ENCODE measurements around the gene TENT4B.
"Not testable (repeated sequence)": the region's sequence is repeated elsewhere in the genome, so short reads cannot be mapped to it uniquely, and the experiment has no call there.

The TENT4B gene

GRCh38 chr16:50155925-50156324 lies 2.8 kb downstream of the TENT4B start:
- no peak for DNase-seq

- DNase-seq = no peak
Observed at GRCh38 chr16:50156590-50156989, 3.5 kb downstream of the TENT4B start.

- DNase-seq = no peak
Observed at GRCh38 chr16:50160495-50161164, 7.5 kb downstream of the TENT4B start.

GRCh38 chr16:50161950-50162349 lies 8.8 kb downstream of the TENT4B start:
- no peak for DNase-seq

- DNase-seq = no peak
Observed at GRCh38 chr16:50165473-50165872, 12.4 kb downstream of the TENT4B start.

GRCh38 chr16:50166511-50167500 lies 13.7 kb downstream of the TENT4B start:
- no peak for DNase-seq

GRCh38 chr16:50167556-50167955 lies 14.4 kb downstream of the TENT4B start:
- no peak for DNase-seq

GRCh38 chr16:50169555-50170096 lies 16.5 kb downstream of the TENT4B start:
- DNase-seq = no peak

- not testable (repeated sequence) for DNase-seq
Observed at GRCh38 chr16:50171773-50172172, 18.7 kb downstream of the TENT4B start.

GRCh38 chr16:50172195-50172922 lies 19.3 kb downstream of the TENT4B start:
- no peak for DNase-seq

GRCh38 chr16:50173316-50173715 lies 20.2 kb downstream of the TENT4B start:
- DNase-seq = no peak

GRCh38 chr16:50178491-50178941 lies 25.4 kb downstream of the TENT4B start:
- DNase-seq = no peak

GRCh38 chr16:50182441-50182840 lies 29.3 kb downstream of the TENT4B start:
- no peak for DNase-seq

- DNase-seq = no peak
Observed at GRCh38 chr16:50183316-50183715, 30.2 kb downstream of the TENT4B start.

GRCh38 chr16:50185005-50185505 lies 31.9 kb downstream of the TENT4B start:
- DNase-seq = no peak

- DNase-seq = no peak
Observed at GRCh38 chr16:50188619-50189136, 35.6 kb downstream of the TENT4B start.

- no peak for DNase-seq
Observed at GRCh38 chr16:50190292-50190691, 37.2 kb downstream of the TENT4B start.

- DNase-seq = no peak
Observed at GRCh38 chr16:50192386-50193050, 39.4 kb downstream of the TENT4B start.

- no peak for DNase-seq
Observed at GRCh38 chr16:50193594-50193993, 40.5 kb downstream of the TENT4B start.

GRCh38 chr16:50195276-50195675 lies 42.2 kb downstream of the TENT4B start:
- DNase-seq = no peak

GRCh38 chr16:50195756-50196155 lies 42.6 kb downstream of the TENT4B start:
- DNase-seq = no peak

GRCh38 chr16:50197582-50197981 lies 44.5 kb downstream of the TENT4B start:
- DNase-seq = no peak

All from 8988T (cell line).